ENCODE data around the gene SCGB1C1.
"Not testable (repeated sequence)": the region's sequence is repeated elsewhere in the genome, so short reads cannot be mapped to it uniquely, and the experiment has no call there.

- TF ChIP-seq, protein P1, sequence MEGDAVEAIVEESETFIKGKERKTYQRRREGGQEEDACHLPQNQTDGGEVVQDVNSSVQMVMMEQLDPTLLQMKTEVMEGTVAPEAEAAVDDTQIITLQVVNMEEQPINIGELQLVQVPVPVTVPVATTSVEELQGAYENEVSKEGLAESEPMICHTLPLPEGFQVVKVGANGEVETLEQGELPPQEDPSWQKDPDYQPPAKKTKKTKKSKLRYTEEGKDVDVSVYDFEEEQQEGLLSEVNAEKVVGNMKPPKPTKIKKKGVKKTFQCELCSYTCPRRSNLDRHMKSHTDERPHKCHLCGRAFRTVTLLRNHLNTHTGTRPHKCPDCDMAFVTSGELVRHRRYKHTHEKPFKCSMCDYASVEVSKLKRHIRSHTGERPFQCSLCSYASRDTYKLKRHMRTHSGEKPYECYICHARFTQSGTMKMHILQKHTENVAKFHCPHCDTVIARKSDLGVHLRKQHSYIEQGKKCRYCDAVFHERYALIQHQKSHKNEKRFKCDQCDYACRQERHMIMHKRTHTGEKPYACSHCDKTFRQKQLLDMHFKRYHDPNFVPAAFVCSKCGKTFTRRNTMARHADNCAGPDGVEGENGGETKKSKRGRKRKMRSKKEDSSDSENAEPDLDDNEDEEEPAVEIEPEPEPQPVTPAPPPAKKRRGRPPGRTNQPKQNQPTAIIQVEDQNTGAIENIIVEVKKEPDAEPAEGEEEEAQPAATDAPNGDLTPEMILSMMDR (IDR thresholded peaks at IDR 0.05 in 2 of 3, conservative IDR thresholded peaks at IDR 0.05 in 1 of 3; ENCODE audit: borderline replicate concordance in 1 of 3, insufficient read depth in 1 of 3, low read depth in 2 of 3, low read length in 2 of 3): not testable (repeated sequence)
- TF ChIP-seq TCF7L2 (IDR thresholded peaks at IDR 0.05; ENCODE audit: borderline replicate concordance, extremely low read depth, insufficient read depth, insufficient read length); POLR2A (IDR thresholded peaks at IDR 0.05; ENCODE audit: borderline replicate concordance, extremely low read depth, insufficient read depth, insufficient read length); RAD21 (IDR thresholded peaks at IDR 0.05; ENCODE audit: low read depth): not testable (repeated sequence)
Measured at GRCh38 chr11:190546-190945, 2.3 kb upstream of the SCGB1C1 start.
